DMS 273 (cell line): ENCODE measurements around the gene FTCD.

ENCODE experiments used
- DNase-seq: peaks from one replicate; lab custom pipeline; 2025; ENCODE audit not compliant: unreplicated experiment; lab: John Stamatoyannopoulos, UW

The FTCD gene

GRCh38 chr21:46154155-46154954 lies 1.0 kb downstream of the FTCD start:
- DNase-seq = no peak

- peak; percentile 70 for DNase-seq
Observed at GRCh38 chr21:46153247-46154154, 1.9 kb downstream of the FTCD start.

GRCh38 chr21:46152927-46153246 lies 2.5 kb downstream of the FTCD start:
- no peak for DNase-seq

DNA sequence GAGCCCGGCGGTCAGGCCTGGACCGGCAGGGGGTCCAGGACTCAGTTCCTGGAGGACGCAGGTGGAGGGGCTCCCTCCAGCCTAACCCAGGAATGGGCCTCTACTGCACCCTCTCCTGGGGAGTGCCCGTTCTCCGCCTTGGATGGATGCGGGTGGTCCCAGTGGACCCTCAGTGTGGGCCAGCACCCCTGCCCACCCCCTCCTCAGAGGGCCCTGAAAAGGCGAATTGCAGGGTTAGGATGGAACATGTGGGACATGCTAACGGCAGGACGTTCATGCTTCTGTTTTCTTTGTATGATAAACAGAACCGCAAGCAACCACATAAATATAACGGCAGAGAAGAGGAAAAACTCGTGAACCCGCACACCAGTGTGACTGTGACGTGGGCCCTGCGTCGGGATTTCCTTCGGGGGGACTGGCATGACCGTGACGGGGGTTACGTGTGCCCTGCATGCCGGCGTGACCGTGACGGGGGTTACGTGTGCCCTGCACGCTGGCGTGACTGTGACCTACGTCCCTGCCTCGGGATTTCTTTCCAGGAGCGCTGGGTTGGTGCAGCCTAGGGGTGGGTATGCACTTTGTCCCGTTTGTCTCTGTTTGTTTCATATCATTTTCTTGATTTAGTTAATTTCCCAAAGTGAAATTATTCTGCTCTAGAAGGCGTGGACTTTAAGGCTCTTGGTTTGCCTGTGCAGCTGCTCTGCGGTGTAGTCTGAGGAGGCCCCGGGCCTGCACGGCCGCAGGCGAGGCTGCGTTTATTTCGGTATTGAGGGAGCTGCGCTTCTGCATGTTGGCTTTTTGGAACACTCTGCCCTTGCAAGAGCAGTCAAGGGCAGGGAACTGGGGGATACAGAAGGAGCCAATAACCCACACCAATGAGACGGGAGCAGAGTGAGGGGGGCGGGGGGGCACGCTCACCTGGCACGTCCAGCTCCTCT lies 3.1 kb downstream of the FTCD start:
- no peak for DNase-seq

- no peak for DNase-seq
Observed at GRCh38 chr21:46151261-46151988, 4.0 kb downstream of the FTCD start.

DNA sequence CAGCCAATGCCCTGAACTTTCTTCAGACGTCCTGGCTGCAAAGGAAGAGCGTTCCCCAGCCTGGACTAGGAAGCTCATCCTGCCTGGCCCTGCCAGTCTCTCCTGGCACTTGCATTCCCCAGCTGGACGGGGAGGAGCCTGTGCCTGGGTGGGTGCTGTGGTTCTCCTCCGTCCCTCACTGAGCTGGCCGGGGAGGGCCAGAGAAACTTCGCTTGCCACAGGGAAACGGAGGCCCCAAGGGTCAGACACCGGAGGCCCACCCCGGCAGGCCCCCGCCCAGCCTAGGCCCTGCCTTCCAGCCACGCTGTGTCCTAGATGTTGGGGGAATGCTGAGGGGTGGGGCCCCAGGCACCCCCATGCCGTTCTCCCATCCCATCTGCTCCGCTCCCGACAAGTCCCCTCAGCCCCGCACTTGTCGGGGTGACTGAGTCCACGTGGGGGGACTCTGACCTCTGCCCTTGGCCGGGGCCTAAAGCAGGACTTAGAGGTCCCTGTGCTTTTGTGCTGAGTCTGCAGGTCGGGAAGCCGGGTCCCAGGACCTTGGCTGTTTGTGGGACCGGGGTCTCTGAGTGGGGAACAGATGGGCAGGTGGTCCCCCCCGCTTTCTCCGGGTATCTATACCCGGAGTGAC lies 4.8 kb downstream of the FTCD start:
- no peak for DNase-seq

- no peak for DNase-seq
Observed at GRCh38 chr21:46150073-46150472, 5.3 kb downstream of the FTCD start.

- no peak for DNase-seq
Observed at GRCh38 chr21:46149205-46149901, 6.0 kb downstream of the FTCD start.

DNA sequence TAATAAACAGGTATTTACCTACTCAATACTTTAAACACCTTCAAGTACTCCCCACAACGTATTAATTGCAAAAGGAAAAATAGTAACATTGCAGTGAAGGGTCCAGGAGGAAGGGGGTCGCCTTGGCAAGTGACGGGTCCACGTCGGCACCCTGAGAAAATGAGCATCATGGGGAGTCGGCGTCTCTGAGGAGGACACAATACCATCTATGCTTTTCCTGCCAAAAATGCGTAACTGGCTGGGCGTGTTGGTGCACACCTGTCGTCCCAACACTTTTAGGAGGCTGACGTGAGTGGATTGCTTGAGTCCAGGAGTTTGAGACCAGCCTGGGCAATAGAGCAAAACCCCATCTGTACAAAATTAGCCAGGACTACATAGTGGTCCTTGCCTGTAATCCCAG lies 7.3 kb downstream of the FTCD start:
- DNase-seq = no peak

- DNase-seq = peak; percentile 77
Observed at GRCh38 chr21:46147429-46147828, 8.0 kb downstream of the FTCD start.

DNA sequence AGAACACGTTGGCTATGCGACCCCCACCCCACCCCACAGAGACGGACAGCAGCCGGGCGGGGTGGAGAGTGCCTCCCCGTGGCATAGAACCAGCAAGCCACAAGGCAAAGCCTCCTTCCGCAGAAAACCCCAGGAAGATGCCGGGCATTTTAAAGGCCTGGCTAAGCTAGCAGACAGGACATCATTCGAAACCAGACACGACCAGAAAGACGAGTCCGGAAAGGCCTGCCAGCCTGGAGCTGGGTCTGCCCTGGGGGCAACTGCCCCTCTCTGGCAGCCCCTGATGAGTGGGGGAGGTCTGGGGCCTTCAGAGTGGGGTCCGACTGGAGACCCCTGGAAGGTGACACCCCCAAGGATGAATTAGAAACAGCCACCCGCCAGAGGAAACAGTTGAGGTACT lies 8.5 kb downstream of the FTCD start:
- no peak for DNase-seq

- DNase-seq = no peak
Observed at GRCh38 chr21:46145840-46146691, 9.3 kb downstream of the FTCD start.

- DNase-seq = no peak
Observed at GRCh38 chr21:46145159-46145839, 10.1 kb downstream of the FTCD start.

DNA sequence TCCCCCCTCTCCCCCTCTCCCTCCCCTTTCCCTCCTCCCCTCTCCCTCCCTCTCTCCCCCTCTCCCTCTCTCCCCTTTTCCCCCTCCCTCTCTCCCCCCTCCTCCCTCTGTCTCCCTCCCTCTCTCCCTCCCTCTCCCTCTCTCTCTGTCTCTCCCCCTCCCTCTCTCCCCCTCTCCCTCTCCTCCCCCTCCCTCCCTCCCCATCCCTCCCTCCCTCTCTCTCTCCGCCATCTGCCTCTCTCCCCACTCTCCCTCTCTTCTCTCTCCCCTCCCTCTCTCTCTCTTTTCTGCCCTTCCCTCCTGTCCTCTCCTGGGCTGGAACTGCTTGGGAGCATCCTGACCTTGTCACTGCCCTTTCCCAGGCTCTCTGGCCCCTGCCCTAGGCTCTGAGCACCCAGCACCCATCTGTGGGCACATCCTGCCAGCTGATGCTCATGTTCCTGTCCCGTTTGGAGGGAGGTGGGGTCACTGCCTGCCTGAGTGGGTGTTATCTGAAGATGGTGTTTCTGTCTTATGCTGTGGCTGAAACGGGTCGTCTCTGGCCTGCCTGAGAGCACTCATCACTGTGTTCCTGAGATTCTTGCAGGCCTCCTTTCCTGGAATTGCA lies 10.8 kb downstream of the FTCD start:
- no peak for DNase-seq

- no peak for DNase-seq
Observed at GRCh38 chr21:46142582-46143473, 12.6 kb downstream of the FTCD start.

GRCh38 chr21:46141767-46142581 lies 13.4 kb downstream of the FTCD start:
- DNase-seq = no peak
